ENCODE results near the gene SLC22A23. TPM values are rescaled to one million over a fixed set of nuclear protein-coding genes. Genes with fewer than 3 reads are reported as not detected.

Gene SLC22A23
- total RNA-seq, 4 donors from 2014 or later: 6.6 to 25.0 (median 14.6) TPM

DNA sequence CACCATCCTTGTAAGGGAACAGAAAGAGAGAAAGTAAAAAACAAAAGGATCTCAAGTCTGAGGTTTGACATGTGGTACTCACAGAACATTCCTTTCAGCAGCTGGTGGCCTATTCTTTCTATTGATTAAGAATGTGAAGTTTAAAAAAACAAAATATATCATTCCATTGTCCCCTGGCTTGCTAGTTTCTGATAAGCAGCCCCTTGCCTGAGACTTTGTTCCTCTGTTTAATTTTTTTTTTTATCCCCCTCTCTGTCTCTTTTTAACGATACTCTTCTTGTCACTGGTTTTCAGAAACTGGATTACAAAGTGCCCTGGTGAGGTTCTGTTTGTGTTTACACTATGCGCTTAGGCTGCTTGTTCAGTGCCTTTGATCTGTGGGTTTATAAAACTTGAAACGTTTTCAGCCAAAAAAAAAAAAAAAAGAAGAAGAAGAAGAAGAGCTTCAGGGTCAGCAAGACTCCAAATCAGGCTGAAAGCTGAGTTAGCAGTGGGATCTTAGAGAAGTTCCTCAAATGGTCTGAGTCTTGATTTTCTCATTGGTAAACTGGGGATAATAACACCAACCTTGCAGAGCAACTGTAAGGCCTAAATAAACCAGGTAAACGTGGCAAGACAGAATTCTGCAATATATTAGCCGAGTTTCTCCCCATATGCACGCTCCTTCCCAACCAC, 45.1 kb upstream of the SLC22A23 start:
- Histone ChIP-seq H3K27ac (no peak overlapping the region), H3K4me1 (peaks cover 0 to 3% of the 10 kb centered on the region in 2 donors), H3K4me3 (no peak overlapping the region), H3K27me3 (no peaks in the 10 kb centered on the region), H3K9me3 (no peaks in the 10 kb centered on the region), H3K36me3 (no peaks in the 10 kb centered on the region)
- in situ Hi-C loops (cut with MboI; ENCODE audit: low sequenced_read_pairs in 4 of 4): no loop called here
- no peak for ATAC-seq
- no peak for DNase-seq
- intact Hi-C loops (cut with DNase I; ENCODE audit: low total_unique reads): no loop called here
- TF ChIP-seq POLR2A (IDR thresholded peaks at IDR 0.05) (no peak), CTCF (IDR thresholded peaks at IDR 0.05 in 4 of 5, conservative IDR thresholded peaks at IDR 0.05 in 1 of 5) (no peak)

- Histone ChIP-seq H3K4me1 (no peaks in the 10 kb centered on the region), H3K36me3 (no peaks in the 10 kb centered on the region), H3K9me3 (no peaks in the 10 kb centered on the region), H3K27ac (no peak overlapping the region), H3K27me3 (no peaks in the 10 kb centered on the region), H3K4me3 (no peak overlapping the region)
- TF ChIP-seq POLR2A (IDR thresholded peaks at IDR 0.05) (no peak), CTCF (IDR thresholded peaks at IDR 0.05 in 4 of 5, conservative IDR thresholded peaks at IDR 0.05 in 1 of 5) (no peak)
- intact Hi-C loops (cut with DNase I; ENCODE audit: low total_unique reads) (no loop called here), in situ Hi-C loops (cut with MboI; ENCODE audit: low sequenced_read_pairs in 4 of 4) (no loop called here)
- ATAC-seq (no peak), DNase-seq (no peak)
These were observed 43.6 kb upstream of the SLC22A23 start for GRCh38 chr6:3500262-3501014.

GRCh38 chr6:3499603-3500002, 42.8 kb upstream of the SLC22A23 start:
- ATAC-seq (no peak), DNase-seq (no peak)
- H3K27ac ChIP-seq: no peak overlapping the region
- no peak for TF ChIP-seq CTCF (IDR thresholded peaks at IDR 0.05 in 4 of 5, conservative IDR thresholded peaks at IDR 0.05 in 1 of 5)
- no peak for TF ChIP-seq POLR2A (IDR thresholded peaks at IDR 0.05)
- H3K36me3 ChIP-seq: no peaks in the 10 kb centered on the region
- no peaks in the 10 kb centered on the region for H3K9me3 ChIP-seq
- H3K4me3 ChIP-seq: no peak overlapping the region
- in situ Hi-C loops (cut with MboI; ENCODE audit: low sequenced_read_pairs in 4 of 4) (no loop called here), intact Hi-C loops (cut with DNase I; ENCODE audit: low total_unique reads) (no loop called here)
- no peaks in the 10 kb centered on the region for H3K27me3 ChIP-seq
- no peaks in the 10 kb centered on the region for H3K4me1 ChIP-seq

- TF ChIP-seq POLR2A (IDR thresholded peaks at IDR 0.05): no peak
- TF ChIP-seq CTCF (IDR thresholded peaks at IDR 0.05 in 4 of 5, conservative IDR thresholded peaks at IDR 0.05 in 1 of 5): no peak
- Histone ChIP-seq H3K27me3 (no peaks in the 10 kb centered on the region), H3K9me3 (no peaks in the 10 kb centered on the region), H3K36me3 (no peaks in the 10 kb centered on the region), H3K27ac (no peak overlapping the region), H3K4me3 (no peak overlapping the region), H3K4me1 (no peaks in the 10 kb centered on the region)
- in situ Hi-C loops (cut with MboI; ENCODE audit: low sequenced_read_pairs in 4 of 4) (no loop called here), intact Hi-C loops (cut with DNase I; ENCODE audit: low total_unique reads) (no loop called here)
- DNase-seq: no peak
- ATAC-seq: no peak
These were observed 39.5 kb upstream of the SLC22A23 start for GRCh38 chr6:3496395-3496794.

All from gastrocnemius medialis (tissue), 4 donors.